HG02642 (cell line): ENCODE data around the gene RIN1.

Source experiments
- ATAC-seq: cut with Tn5 transposase; IDR thresholded peaks from one replicate; pipeline ENCODE4 v1.9.1; 2021; ENCODE audit warnings: mild to moderate bottlenecking; ENCODE audit not compliant: unreplicated experiment, poor library complexity

Gene RIN1

GRCh38 chr11:66287211-66287888 lies 48.9 kb downstream of the RIN1 start:
- no peak for ATAC-seq

DNA sequence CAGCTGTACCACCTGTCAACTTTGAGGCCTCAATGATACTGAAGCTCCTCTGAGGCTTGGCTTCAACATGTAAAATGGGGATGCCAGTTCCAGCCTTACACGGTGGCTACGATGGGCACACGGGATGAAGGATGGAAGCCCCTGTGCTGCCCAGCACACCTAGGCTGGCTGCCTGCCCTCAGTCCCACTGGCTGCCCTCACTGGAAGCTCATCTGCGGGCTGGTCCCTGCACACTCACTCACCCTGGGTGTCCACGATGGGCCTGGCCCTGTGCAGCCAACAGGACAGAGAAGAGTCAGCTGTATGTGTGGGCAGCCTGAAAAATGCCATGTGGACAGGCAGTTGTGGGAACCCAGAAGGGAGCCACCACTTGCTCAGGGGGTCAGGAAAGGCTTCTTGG lies 49.5 kb downstream of the RIN1 start:
- no peak for ATAC-seq

DNA sequence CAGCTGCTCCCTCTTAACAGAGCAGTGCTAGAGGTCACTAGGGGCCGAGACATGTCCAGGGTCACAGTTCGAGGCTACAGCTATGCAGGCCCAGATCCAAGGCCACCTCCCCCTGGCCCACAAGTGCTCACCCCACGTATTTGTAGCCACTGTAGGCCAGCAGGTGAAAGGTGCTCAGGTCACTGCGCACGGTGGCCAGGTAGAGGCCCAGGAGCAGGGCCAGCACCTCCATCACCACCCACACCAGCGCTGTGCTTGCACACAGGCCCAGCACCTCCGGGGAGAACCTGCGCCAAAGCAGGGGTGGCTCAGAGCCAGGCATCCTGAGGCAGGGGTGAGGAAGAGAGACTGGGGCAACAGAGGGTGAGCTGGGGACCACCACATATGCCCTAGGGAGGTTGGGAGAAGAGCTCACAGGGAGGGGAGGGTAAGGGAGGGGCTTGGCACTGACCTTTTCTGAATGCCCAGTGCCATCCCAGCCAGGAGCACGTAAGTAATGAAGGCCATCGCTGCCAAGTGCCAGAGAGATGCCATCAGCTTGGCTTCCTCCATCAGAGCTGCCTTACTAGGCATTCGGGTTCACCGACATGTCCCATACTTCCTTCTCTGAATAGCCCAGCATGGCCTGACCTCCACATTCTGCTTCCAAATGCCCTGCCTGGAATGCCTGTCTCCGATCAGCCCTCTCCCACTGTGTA lies 50.8 kb downstream of the RIN1 start:
- ATAC-seq: no peak

DNA sequence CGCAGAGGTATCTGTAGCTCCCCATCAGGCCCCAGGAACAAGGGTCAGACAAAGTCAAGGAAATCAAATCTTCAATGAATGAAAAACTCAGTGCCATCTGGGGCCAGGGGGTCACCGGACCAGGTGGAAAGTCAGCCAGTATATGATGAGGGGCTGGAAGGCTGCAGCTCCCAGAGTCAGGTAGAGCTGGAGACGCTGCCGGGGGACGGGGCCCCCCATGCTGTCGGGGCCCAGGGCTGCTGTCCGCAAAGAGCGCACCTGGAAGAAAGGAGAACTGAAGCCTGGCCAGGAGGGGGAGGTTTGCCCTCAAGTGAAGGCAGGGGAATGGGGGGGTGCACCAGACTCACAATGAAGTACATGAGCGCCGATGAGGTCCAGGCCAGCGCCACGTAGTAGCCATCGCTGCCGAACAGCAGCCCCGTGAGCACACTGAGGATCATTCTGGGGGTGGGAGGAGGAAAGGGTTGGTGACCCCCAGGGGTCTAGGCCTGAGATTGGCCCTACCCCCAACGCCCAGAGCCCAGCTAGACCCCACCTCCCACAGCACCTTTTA lies 51.6 kb downstream of the RIN1 start:
- no peak for ATAC-seq

DNA sequence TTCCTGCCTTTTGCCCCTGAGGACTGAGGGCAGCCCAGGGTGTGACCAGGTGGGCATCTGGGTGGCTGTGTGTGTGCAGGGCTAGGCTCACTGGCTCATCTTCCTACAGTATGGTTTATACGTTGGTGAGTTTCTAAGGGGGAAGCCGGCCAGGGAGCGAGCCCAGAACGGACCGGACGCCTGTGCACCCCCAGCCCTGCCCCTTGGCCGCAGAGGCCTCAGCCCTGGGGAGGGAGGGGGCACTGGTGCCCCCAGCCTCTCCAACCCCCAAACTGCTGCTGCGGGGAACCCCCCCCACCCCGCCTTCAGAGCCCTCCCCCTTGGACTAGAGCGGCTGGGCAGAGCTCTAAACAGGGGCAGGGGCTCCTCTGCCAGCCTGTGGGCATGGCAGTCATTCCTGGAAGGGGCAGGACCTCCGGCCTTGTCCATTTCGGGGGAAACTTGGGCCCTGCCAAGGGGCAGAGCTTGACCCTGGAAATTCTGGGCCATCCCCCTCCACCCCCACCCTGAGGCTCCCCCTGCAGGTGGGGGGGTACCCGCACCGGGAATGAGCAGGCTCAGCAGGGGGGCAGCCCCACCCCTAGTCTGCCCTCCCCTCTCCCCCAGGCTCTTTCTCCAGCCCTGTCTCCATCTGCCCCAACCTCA lies 52.7 kb downstream of the RIN1 start:
- ATAC-seq: no peak

GRCh38 chr11:66282468-66283455 lies 53.5 kb downstream of the RIN1 start:
- ATAC-seq: peak; percentile 75
